ENCODE measurements around the gene WDR27.

DNA sequence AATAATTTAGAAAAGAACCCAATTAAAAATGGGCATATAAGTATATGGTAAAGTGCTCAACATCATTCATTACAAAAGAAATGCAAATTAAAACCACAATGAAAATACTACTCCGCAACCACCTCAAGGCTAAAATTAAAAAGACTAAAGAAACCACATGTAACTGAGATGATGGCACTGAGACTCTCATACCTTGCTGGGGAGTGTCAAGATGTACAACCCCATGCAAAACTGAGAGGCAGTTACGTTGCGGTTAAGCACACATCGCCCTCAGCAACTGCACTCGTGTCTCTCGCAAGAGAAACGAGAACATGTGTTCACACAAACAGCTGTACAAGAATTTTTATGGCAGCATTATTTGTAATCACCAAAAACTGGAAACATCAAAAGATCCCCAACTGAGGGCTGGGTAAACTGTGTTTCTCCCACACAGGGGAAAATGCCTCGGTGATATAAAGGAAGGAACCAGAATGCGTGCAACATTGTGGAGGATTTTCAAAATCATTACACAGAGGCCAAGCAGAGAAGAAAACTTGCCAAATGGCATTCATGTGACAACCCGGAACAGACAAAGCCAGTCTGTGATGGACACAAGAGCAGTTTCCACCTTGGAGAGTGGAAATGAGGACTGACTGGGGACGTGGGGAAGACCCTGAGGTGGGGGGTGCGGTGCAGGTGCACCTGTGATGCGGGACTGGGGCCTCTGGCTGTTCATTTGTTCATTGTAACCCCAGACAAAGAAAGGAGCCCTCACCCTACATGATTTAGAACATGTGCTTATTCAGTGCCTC lies 144.9 kb downstream of the WDR27 start:
- TF ChIP-seq POLR2A (IDR thresholded peaks at IDR 0.05; ENCODE audit: low read length), result no peak
- TF ChIP-seq GATA1 (IDR thresholded peaks at IDR 0.05; ENCODE audit: low read depth, low read length), result no peak

All from erythroblast (primary cell).